Esophagus squamous epithelium (tissue), 4 donors: ENCODE data around the gene TSEN2.

Experiments used
- POLR2A ChIP-seq, 4 donors: fragments of 450-650 bp; IDR thresholded peaks; one replicate each; pipeline ENCODE4 v1.6.1; 2017; ENCODE audit warnings: antibody characterized with exemption in 4 of 4, mild to moderate bottlenecking in 4 of 4, moderate library complexity in 3 of 4
- TF ChIP-seq, protein P1 (sequence below), 6 experiments: fragments of 450-650 bp in 4 of 6; fragments of 200-600 bp in 2 of 6; sonication (generic) in 2 of 6; IDR thresholded peaks; one replicate each; pipeline ENCODE4 v1.5.1; 2016 to 2019; ENCODE audit warnings: antibody characterized with exemption in 6 of 6, mild to moderate bottlenecking in 4 of 6, moderate library complexity in 4 of 6

DNA sequence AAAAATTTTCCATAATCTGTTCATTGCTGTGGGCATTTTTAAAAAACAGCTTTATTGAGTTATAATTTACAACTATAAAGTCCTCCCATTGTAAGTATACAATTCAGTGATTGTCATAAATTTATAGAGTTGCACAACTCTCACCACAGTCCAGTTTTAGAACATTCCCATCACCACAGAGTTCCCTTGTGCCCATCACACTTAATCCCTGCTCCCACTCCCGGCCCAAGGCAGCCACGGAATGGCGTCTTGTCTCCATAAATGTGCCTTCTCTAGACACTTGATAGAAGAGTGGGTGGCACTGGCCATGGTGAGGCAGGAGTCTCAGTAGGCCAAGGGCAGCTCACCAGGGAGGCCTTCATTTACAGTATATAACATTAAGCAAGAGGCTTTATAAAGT, 6.3 kb downstream of the TSEN2 start:
- no peak for TF ChIP-seq POLR2A (IDR thresholded peaks at IDR 0.05)
- TF ChIP-seq, protein P1, sequence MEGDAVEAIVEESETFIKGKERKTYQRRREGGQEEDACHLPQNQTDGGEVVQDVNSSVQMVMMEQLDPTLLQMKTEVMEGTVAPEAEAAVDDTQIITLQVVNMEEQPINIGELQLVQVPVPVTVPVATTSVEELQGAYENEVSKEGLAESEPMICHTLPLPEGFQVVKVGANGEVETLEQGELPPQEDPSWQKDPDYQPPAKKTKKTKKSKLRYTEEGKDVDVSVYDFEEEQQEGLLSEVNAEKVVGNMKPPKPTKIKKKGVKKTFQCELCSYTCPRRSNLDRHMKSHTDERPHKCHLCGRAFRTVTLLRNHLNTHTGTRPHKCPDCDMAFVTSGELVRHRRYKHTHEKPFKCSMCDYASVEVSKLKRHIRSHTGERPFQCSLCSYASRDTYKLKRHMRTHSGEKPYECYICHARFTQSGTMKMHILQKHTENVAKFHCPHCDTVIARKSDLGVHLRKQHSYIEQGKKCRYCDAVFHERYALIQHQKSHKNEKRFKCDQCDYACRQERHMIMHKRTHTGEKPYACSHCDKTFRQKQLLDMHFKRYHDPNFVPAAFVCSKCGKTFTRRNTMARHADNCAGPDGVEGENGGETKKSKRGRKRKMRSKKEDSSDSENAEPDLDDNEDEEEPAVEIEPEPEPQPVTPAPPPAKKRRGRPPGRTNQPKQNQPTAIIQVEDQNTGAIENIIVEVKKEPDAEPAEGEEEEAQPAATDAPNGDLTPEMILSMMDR (IDR thresholded peaks at IDR 0.05) = no peak
